ENCODE results near the gene PALM2AKAP2.

GRCh38 chr9:109789556-109789955 lies 9.6 kb downstream of the PALM2AKAP2 start:
- TF ChIP-seq EZH2 (IDR thresholded peaks at IDR 0.05; ENCODE audit: low read depth) (no peak), CTCF (conservative IDR thresholded peaks at IDR 0.05) (no peak)
